ENCODE data around the gene TFAP2A.

- TF ChIP-seq CTCF (IDR thresholded peaks at IDR 0.05) (no peak), POLR2A (IDR thresholded peaks at IDR 0.05) (no peak)
Observed at GRCh38 chr6:10362300-10362699, 52.6 kb downstream of the TFAP2A start.

Measured in adrenal gland (tissue), 5 donors.